NCI-H446 (cell line): Measurements from ENCODE around the gene DHX8.
A peak's percentile ranks its signal among the peaks of the same experiment; 100 is the strongest.

Experiments
- DNase-seq, 2 experiments: peaks; one replicate each; lab custom pipeline; 2025; lab: John Stamatoyannopoulos, UW

The DHX8 gene

GRCh38 chr17:43524945-43525575 is 41.3 kb downstream of the DHX8 start:
- DNase-seq, result no peak

GRCh38 chr17:43526886-43527648 is 43.3 kb downstream of the DHX8 start:
- DNase-seq, result no peak

- no peak for DNase-seq
Observed at GRCh38 chr17:43528319-43528987, 44.7 kb downstream of the DHX8 start.

DNA sequence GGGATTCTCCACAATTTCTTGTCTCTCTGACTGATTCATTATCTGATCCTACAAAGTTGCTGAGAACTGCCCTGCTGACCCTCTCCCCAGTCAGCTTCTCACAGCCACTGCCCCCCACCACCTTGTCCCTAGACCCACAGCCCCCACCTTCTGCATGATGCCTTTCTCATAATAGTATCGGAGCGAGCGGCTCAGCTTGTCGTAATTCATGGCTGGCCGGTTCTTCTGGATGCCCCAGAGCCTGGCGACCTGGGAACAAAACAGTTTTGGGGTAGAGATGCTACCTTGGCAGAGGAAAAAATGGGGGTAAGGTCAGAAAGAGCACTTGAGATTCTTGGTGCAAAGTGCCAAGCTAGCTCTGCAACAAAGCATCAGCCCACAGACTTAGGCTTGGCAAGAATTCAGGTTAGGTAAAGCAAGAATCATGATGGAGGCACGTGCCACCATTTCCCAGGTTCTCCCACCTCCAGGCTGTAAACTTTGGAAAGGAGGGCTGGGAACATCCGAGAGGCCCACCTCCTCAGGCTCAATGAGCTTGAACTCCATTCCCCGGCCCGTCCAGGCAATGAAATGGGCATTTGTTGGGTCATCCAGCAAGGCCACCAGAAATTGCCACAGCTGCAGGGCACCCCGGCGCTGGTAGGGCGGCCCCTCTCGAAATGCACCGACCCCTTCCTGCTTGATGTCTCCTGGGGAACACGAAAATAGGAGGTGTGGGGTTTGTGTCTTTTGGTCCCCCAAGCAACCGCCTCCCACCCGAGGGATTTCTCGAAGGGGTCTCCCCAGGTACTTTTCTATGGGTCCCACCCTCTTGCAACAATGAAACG is 45.4 kb downstream of the DHX8 start:
- no peak for DNase-seq

DNA sequence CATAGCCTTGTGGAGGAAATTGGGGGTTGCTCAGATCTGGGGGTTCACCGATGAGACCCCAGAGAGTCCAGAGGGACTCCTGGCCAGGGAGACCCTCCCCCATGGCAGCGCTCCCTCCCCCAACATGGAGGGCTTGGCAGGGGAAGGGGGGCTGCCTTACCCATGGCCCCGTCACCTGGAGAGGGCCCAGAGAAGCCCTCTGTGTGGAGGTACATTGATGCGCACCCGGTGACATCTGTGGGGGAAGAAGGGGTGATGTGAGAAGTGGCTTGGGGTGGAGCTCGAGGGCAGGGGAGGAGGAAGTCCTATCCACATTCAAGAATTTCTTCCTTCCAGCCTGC is 46.1 kb downstream of the DHX8 start:
- no peak for DNase-seq

DNA sequence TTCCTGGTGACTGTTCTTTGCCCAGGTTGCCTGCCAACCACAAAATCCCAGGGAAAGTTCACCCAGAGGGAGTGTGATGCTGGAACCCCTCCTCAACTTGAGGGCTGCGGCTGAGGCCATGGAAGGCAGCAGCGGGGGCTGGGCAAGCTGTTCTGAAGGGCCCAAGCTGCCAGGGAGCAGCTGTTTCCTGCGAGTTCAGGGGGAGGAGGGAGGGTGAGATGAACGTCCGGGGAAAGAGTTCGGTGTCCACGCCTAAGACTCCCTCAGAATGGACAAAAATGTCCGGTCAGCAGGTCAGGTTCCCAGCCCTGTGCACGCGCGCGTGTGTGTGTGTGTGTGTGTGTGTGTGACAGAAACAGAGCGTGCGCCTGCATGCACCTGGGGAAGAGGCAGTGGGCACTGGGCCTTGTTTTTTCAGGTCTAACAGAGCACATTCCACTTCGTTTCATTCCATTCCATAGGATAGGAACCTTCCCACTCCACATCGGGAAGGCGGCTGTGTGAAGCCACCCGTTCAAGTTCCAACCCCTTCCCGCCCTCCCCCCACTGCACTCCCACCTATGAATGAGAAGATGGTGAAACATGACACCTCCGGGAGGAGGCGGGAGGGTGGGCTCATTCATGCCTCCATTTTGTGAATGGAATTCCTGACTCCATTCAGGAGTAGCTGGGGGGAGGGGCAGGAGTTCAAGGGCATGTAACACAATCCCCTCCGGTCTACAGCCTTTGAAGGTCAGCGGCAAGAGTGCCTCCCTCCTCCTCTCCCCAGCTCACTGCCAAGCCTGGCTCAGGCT is 46.7 kb downstream of the DHX8 start:
- DNase-seq, result peak in 1 of 2 experiments; percentile 24

DNA sequence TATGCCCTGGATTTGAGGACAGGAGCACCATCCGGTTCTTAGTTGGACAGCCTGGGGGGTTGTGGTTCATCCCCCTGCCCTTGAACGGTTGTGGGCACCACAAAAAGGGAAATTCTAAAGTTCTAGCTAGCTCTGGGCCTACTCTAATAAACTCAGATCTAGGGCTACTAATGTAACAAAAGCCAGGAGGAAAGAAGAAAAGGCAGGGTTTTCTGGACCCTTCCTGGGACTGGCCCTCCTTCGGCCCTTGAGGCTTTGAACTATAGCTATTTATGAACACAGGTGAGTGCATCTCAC is 47.3 kb downstream of the DHX8 start:
- DNase-seq, result no peak

- no peak for DNase-seq
Observed at GRCh38 chr17:43531955-43532354, 48.2 kb downstream of the DHX8 start.

GRCh38 chr17:43532581-43532980 is 48.8 kb downstream of the DHX8 start:
- DNase-seq, result no peak

GRCh38 chr17:43533699-43534098 is 49.9 kb downstream of the DHX8 start:
- no peak for DNase-seq

GRCh38 chr17:43534909-43535308 is 51.1 kb downstream of the DHX8 start:
- DNase-seq, result no peak

DNA sequence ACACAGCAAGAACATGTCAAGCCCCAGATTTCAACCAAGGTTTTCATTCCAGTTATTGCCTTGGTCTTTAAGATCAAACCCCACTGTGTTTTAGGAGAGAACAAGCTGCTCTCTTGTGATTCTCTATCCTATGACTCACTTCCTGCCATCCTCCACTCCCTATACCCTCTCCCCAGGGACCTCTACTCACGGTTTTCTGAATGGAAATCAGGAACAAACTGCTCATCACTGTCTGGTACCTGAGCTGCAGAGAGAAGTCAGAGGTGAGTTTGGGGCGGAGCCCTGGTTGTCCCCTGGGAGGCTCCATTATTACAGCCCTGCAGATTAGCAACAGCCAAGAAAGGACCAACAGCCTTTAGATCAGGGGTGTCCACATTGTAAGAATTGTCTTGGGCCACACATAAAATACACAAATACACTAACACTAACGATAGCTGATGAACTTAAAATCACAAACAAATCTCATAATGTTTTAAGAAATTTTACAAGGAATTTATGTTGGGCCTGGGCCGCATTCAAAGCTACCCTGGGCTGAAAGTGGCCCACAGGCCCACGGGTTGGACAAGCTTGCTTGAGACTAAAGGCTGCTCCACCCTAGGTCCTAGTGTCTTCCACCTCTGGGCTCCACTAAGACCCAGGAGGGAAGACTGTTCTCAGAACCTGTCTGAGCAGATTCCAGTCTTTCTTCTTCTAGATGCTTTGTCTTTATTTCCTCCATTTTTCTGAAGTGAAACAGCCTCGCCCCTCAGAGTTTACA is 52.6 kb downstream of the DHX8 start:
- DNase-seq, result peak in 1 of 2 experiments; percentile 7

- no peak for DNase-seq
Observed at GRCh38 chr17:43540821-43541674, 57.3 kb downstream of the DHX8 start.

- DNase-seq, result no peak
Observed at GRCh38 chr17:43542859-43543258, 59.1 kb downstream of the DHX8 start.

DNA sequence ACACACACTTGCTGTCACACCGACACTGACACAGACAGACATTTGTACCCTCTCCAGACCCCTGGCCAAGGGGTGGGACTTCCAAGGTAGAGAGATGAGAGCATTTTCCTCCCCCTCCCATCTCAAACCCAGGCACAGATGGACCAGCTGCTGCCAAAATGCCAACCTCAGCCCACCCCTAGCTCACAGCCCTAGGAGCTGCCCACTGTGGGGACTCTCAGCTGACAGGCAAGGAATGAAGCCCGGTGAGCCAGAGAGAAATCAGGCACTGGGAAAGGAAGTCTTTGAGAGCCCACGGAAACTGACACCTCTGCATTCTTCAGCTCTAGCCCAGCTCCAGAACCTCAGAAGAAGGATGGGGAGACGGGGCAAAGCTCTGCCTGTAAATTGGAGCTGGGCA is 59.5 kb downstream of the DHX8 start:
- DNase-seq, result no peak

- DNase-seq, result no peak
Observed at GRCh38 chr17:43543771-43544575, 60.2 kb downstream of the DHX8 start.

GRCh38 chr17:43545383-43545632 is 61.5 kb downstream of the DHX8 start:
- DNase-seq, result no peak

- peak; percentile 49 to 88 for DNase-seq
Observed at GRCh38 chr17:43546319-43547188, 62.8 kb downstream of the DHX8 start, which contains the start of gene ETV4. Gene ETV4, minus strand, starts transcription at chr17:43546340. Its CDS starts 723 bp downstream, at chr17:43545617.

DNA sequence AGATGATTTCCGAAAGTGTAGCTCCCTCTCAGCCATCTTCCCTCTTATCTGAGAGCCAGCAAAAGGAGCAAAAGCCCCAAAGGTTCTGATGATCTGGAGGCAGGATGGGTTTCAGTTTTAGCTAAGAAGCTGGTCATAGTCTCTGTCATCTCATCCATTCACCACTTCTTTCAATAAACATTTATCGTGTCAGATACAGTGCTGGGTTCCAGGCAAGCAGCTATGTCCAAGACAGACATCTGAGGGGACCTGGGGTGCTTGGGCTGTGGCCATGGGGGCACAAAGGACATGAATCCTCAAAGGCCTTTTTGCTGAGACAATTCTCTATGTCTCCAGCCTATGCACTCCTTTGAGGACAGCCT is 63.4 kb downstream of the DHX8 start:
- DNase-seq, result no peak
